Neutrophil (primary cell): ENCODE measurements around the gene ADORA2B.
"Not testable (repeated sequence)": the region's sequence is repeated elsewhere in the genome, so short reads cannot be mapped to it uniquely, and the experiment has no call there.

ENCODE experiments used
- H3K27ac ChIP-seq: fragments of 200-600 bp; sonication (generic); 2 replicates; pipeline ENCODE4 v1.5.1; 2016; ENCODE audit warnings: mild to moderate bottlenecking, moderate library complexity
- H3K27me3 ChIP-seq: fragments of 200-600 bp; sonication (generic); 2 replicates; pipeline ENCODE4 v1.6.0; 2016; ENCODE audit warnings: mild to moderate bottlenecking
- H3K36me3 ChIP-seq: fragments of 200-600 bp; sonication (generic); 2 replicates; pipeline ENCODE4 v1.5.1; 2017
- H3K4me1 ChIP-seq, 2 experiments: fragments of 200-600 bp in 1 of 2; sonication (generic) in 1 of 2; 1 replicate in 1 of 2; 2 replicates in 1 of 2; pipeline versions ENCODE4 v1.5.1 to v1.6.1; 2013 to 2016; ENCODE audit warnings: low read depth in 1 of 2, low read length in 1 of 2, mild to moderate bottlenecking in 1 of 2, moderate library complexity in 1 of 2; ENCODE audit not compliant: control insufficient read depth in 1 of 2, insufficient read depth in 1 of 2
- H3K4me3 ChIP-seq, 2 experiments: fragments of 200-600 bp in 1 of 2; sonication (generic) in 1 of 2; 1 replicate in 1 of 2; 2 replicates in 1 of 2; pipeline ENCODE4 v1.5.1; 2013 to 2016; ENCODE audit warnings: low read depth in 1 of 2, low read length in 1 of 2, mild to moderate bottlenecking in 1 of 2, moderate library complexity in 1 of 2
- H3K9me3 ChIP-seq: fragments of 200-600 bp; sonication (generic); 2 replicates; pipeline ENCODE4 v1.5.1; 2016
- CTCF ChIP-seq: fragments of 200-600 bp; sonication (generic); IDR thresholded peaks from 2 replicates; pipeline ENCODE4 v1.5.1; 2016; ENCODE audit warnings: antibody characterized with exemption

The ADORA2B gene

DNA sequence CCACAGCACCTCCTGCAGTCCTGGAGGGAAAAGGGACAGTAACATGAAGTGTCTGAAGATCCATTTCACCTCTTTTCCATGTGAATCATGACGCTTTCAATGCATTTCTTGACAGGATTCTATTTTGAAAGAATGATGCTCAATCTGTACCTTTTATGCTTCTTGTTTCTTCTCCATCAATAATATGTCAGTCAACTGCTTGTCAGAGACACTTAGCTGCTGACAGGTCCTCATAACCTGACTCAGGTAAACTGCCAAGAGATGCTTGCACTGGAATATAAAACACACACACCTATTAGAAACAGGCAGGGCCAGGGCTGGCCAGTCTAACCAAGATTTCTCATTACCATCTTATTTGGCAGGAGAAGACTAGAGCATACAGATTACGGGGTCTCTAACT lies 33.0 kb downstream of the ADORA2B start:
- H3K36me3 ChIP-seq = peaks cover 26% of the 10 kb centered on the region
- TF ChIP-seq CTCF = no peak
- H3K4me3 ChIP-seq = no peak overlapping the region
- no peak overlapping the region for H3K27ac ChIP-seq
- H3K27me3 ChIP-seq = no peaks in the 10 kb centered on the region
- no peaks in the 10 kb centered on the region for H3K9me3 ChIP-seq
- no peaks in the 10 kb centered on the region for H3K4me1 ChIP-seq

DNA sequence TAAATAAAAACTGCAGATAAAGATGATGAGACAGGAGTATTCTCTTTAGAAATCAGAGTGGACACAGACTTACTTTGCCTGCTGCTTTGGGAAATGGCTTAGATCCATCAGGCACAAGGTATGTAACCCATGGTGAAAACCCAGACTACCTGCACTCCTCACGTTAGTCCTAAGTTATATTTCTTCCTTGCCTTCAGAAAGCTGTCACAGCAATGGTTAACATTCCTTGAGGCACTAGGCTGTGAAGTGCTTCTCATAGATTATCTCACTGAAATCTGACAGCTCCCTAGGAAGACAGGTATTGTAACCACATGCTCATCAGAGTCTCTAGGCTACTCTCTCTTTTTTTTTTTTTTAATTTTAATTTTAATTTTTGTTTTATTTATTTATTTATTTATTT lies 33.7 kb downstream of the ADORA2B start:
- no peak for TF ChIP-seq CTCF
- Histone ChIP-seq H3K27me3 (no peaks in the 10 kb centered on the region), H3K4me1 (no peaks in the 10 kb centered on the region), H3K36me3 (peaks cover 26% of the 10 kb centered on the region), H3K9me3 (no peaks in the 10 kb centered on the region), H3K27ac (no peak overlapping the region), H3K4me3 (no peak overlapping the region)

GRCh38 chr17:15979013-15979412 lies 34.1 kb downstream of the ADORA2B start:
- not testable (repeated sequence) for H3K4me1 ChIP-seq, H3K9me3 ChIP-seq, H3K27me3 ChIP-seq, H3K27ac ChIP-seq, H3K4me3 ChIP-seq
- peaks cover 30% of the 10 kb centered on the region for H3K36me3 ChIP-seq

DNA sequence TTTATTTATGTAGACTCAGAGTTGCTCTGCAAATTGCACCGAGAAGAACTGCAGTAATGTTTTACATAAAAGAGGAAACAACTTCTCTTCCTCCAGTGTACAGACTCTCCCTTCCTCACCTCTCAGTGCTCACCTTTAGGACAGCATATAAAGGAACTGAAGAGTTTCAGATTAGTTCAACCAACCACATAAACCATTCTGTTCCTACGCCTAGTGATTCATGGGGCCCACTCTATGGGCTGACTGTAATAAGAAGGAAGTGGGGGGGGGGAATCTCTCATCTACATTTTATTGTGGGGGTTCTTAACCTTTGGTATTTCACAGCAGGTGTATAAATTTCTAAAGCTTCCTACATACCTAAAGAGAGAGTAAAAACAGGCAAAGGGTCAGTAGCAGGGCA lies 36.3 kb downstream of the ADORA2B start:
- no peaks in the 10 kb centered on the region for H3K4me1 ChIP-seq
- TF ChIP-seq CTCF = no peak
- H3K27ac ChIP-seq = no peak overlapping the region
- peaks cover 37% of the 10 kb centered on the region for H3K36me3 ChIP-seq
- H3K9me3 ChIP-seq = no peaks in the 10 kb centered on the region
- no peak overlapping the region for H3K4me3 ChIP-seq
- no peaks in the 10 kb centered on the region for H3K27me3 ChIP-seq

GRCh38 chr17:15981646-15982580 lies 37.0 kb downstream of the ADORA2B start:
- Histone ChIP-seq H3K4me1 (no peaks in the 10 kb centered on the region), H3K36me3 (peaks cover 44% of the 10 kb centered on the region), H3K9me3 (no peaks in the 10 kb centered on the region), H3K4me3 (no peak overlapping the region), H3K27ac (no peak overlapping the region), H3K27me3 (no peaks in the 10 kb centered on the region)
- no peak for TF ChIP-seq CTCF

- no peak overlapping the region for H3K4me3 ChIP-seq
- peaks cover 27 to 30% of the 10 kb centered on the region in 2 experiments for H3K4me1 ChIP-seq
- no peak for TF ChIP-seq CTCF
- H3K27me3 ChIP-seq = no peaks in the 10 kb centered on the region
- H3K9me3 ChIP-seq = no peaks in the 10 kb centered on the region
- no peaks in the 10 kb centered on the region for H3K36me3 ChIP-seq
- H3K27ac ChIP-seq = no peak overlapping the region
Measured at GRCh38 chr17:15996322-15996721, 51.4 kb downstream of the ADORA2B start.
